GM06990 (cell line): ENCODE measurements around the gene PRM1.
A peak's percentile ranks its signal among the peaks of the same experiment; 100 is the strongest.

ENCODE experiments used
- DNase-seq: peaks from one replicate; pipeline ENCODE4 v3.0.0-alpha.2; 2011; ENCODE audit not compliant: insufficient read length; ENCODE audit errors: extremely low read depth
- H3K27me3 ChIP-seq: replicated peaks from 2 replicates; pipeline ENCODE4 v1.6.0; 2011; ENCODE audit warnings: low read length; ENCODE audit not compliant: control insufficient read depth, insufficient read depth
- H3K36me3 ChIP-seq: 2 replicates; pipeline ENCODE4 v1.5.1; 2011; ENCODE audit warnings: low read length; ENCODE audit not compliant: control insufficient read depth, insufficient read depth
- H3K4me3 ChIP-seq: replicated peaks from 2 replicates; pipeline ENCODE4 v1.5.1; 2011; ENCODE audit warnings: low read depth, mild to moderate bottlenecking, control low read depth, low read length
- TF ChIP-seq, protein P1 (sequence below): IDR thresholded peaks from 2 replicates; pipeline ENCODE4 v1.5.1; 2011; ENCODE audit warnings: low read length, control low read depth, mild to moderate bottlenecking, inconsistent platforms; ENCODE audit not compliant: insufficient read depth, poor library complexity, severe bottlenecking

PRM1 gene

DNA sequence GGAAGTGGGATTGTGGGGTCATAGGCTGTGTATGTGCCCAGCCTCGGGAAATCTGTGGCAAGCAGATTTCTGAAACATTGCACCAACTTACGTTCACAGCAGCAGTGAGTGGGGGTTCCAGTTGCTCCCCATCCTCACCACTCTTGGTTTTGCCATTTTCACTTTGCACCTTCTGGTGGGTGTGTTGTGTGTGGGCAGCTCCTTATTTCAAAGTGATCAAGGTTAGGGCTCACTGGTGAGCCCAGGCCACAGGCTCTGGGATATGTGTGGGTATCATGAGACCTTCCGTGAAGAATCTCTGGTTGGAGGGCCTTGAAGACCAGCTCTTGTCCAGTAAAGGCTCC, 29.5 kb upstream of the PRM1 start:
- no peaks in the 10 kb centered on the region for H3K36me3 ChIP-seq
- TF ChIP-seq, protein P1, sequence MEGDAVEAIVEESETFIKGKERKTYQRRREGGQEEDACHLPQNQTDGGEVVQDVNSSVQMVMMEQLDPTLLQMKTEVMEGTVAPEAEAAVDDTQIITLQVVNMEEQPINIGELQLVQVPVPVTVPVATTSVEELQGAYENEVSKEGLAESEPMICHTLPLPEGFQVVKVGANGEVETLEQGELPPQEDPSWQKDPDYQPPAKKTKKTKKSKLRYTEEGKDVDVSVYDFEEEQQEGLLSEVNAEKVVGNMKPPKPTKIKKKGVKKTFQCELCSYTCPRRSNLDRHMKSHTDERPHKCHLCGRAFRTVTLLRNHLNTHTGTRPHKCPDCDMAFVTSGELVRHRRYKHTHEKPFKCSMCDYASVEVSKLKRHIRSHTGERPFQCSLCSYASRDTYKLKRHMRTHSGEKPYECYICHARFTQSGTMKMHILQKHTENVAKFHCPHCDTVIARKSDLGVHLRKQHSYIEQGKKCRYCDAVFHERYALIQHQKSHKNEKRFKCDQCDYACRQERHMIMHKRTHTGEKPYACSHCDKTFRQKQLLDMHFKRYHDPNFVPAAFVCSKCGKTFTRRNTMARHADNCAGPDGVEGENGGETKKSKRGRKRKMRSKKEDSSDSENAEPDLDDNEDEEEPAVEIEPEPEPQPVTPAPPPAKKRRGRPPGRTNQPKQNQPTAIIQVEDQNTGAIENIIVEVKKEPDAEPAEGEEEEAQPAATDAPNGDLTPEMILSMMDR = no peak
- H3K27me3 ChIP-seq = no peaks in the 10 kb centered on the region
- no peak for DNase-seq
- peak overlapping the region; percentile 24 for H3K4me3 ChIP-seq

DNA sequence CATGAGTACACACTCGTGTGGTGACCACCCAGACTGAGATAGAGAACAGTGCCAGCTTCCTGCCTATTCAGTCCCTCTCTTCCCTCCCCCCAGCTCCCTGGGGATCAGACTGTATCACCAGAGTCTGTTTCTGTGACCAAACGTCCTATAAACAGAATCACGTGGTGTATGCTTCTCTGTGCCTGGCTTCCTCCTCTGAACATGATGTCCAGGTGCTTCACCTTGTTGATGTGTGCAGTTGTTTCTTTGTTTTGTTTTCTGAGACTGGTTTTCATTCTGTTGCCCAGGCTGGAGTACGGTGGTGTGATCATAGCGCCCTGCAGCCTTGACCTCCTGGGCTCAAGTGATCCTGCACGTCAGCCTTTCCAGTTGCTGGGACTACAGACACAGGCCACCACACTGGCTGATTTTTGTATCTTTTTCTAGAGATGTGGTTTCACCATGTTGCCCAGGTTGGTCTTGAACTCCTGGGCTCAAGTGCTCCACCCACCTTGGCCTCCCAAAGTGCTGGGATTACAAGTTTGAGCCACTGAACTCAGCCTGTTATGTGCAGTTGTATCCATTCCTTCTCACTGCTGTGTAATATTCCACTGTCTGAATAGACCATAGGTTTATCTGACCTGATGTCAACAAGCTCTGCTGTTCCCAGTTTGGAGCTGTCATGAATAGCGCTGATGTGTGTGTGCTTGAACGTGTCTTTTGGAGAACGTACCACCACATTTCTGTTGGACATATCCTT, 28.9 kb upstream of the PRM1 start:
- peak; percentile 62 for DNase-seq
- TF ChIP-seq, protein P1 = no peak
- Histone ChIP-seq H3K4me3 (no peak overlapping the region), H3K36me3 (no peaks in the 10 kb centered on the region), H3K27me3 (no peaks in the 10 kb centered on the region)

DNA sequence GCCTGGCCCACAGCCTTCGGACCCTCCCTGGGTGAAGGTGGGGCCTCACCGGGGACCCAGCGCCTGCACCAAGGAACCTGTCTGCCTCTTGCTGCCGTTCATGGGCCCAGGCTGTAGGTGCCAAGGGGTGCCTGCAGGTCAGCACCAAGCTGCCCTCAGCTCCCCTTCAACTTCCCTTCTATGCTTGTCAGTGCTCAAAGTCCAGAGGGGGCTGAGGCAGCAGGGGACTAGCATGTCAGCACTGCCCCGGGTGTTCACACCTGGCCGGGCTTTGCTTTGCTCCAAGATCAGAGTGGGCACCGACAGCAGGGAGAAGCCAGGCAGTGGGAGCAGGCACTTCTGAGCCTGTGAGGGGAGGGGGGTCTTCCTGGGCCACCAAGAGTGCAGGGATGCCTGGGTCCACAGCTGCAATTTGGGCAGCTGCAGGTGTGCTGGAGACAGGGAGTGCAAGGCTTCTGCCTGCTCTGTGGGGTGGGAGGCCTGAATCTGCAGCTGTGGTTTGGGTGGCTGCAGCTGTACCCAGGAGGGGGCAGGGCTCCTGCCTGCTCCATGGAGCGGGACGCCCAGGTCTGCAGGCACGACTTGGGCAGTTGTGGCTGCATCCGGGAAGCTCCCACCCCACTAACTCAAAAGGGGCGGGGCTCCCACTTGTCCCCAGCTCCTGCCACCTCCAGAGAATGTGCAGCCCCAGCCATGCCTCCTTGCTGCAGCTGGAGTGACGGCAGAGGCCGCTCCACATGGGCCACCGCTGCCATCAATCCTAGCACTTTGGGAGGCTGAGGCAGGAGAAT, 27.6 kb upstream of the PRM1 start:
- peak; percentile 91 for DNase-seq
- no peaks in the 10 kb centered on the region for H3K36me3 ChIP-seq
- H3K27me3 ChIP-seq = no peaks in the 10 kb centered on the region
- no peak overlapping the region for H3K4me3 ChIP-seq
- TF ChIP-seq, protein P1 = no peak

DNA sequence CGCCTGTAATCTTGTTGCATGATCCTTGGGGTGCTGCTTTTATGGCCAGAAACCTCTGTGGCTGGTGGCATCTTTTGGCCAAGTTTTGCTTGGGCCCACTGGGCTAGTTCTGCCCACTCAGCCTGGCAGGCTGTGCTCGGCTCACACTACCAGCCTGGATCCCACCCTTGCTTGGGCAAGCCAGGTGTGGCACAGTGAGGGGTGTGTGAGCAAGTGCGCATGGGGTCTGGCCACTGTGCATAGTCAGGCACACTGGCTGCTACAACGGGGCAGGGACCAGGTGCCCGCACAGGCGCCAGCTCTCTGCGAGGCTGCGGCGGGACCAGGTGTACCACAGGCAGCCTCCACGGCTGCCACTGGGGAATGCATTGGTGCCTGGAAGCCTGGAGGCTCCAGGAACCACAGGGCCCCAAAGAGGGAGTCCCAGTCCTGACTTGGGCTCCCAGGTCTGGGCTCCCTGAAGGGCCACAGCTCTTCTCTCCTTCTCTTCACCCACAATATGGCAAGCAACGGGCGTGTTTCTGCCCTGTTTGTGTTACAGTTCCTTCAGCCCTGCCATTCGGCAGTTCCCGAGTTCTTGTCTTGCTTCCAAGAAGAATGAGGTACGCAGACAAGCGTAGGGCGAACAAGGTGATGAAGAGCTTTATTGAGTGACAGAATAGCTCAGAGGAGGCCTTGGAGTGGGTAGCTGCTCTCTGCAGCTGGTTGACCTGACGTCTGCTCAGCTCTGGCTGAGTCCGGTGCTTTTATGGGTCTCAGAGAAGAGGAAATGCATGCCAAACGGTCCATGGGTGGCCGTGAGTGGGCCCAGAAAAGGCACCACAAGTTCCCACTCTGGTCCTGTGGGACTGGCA, 26.7 kb upstream of the PRM1 start:
- no peak for DNase-seq
- H3K27me3 ChIP-seq = no peaks in the 10 kb centered on the region
- no peak overlapping the region for H3K4me3 ChIP-seq
- H3K36me3 ChIP-seq = no peaks in the 10 kb centered on the region
- TF ChIP-seq, protein P1 = no peak

DNA sequence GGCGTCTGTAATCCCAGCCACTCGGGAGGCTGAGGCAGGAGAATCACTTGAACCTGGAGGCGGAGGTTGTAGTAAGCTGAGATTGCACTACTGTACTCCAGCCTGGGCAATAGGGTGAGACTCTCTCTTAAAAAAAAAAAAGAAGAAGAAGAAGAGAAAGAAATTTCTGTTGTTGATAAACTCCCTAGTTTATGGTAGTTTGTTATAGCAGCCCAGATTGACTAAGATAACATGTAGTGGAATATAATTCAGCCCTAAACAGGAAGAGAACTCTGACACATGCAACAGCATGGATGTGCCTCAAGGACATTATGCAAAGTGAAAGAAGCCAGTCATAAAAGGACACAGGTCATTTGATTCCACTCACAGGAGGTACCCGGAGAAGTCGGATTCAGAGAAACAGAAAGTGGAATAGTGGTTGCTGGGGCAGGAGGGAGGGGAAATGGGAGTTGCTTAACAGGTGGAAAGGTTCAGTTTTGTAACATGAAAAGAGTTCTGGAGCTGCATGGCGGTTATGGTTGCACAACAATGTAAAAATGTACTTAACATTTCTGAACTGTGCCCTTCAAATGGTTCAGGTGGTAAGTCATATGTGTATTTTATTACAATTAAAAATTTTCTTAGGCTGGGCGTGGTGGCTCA, 26.0 kb upstream of the PRM1 start:
- DNase-seq = no peak
- no peak overlapping the region for H3K4me3 ChIP-seq
- TF ChIP-seq, protein P1 = no peak
- no peaks in the 10 kb centered on the region for H3K36me3 ChIP-seq
- no peaks in the 10 kb centered on the region for H3K27me3 ChIP-seq
